HepG2 (cell line): ENCODE results near the gene CHST11. TPM values are rescaled to one million over a fixed set of nuclear protein-coding genes. Genes with fewer than 3 reads are reported as not detected.

Source experiments
- ATAC-seq: fragments of 200-7000 bp; cut with Tn5 transposase; 3 replicates; pipeline ENCODE4 v1.9.1; 2020; ENCODE audit warnings: mild to moderate bottlenecking, moderate library complexity
- BruUV-seq: library from RNA; stranded (reverse); fragments of 400-500 nt; replicated peaks from 2 replicates; lab custom pipeline; 2021; lab: Mats Ljungman, UMichigan
- CTCF ChIA-PET: fragments of 300-600 bp; formaldehyde crosslinking; extraction: SDS; loops from one replicate; lab custom pipeline; 2021; ENCODE audit warnings: low total read pairs, inconsistent platforms, low intra/inter-chr PET ratio; lab: Yijun Ruan, JAX
- POLR2A ChIA-PET: fragments of 350-600 bp; sonication (Branson Sonifier 250); formaldehyde crosslinking; loops from one replicate; lab custom pipeline; 2020; ENCODE audit warnings: antibody characterized with exemption, inconsistent platforms; lab: Yijun Ruan, JAX
- DNase-seq: peaks from one replicate; pipeline ENCODE4 v3.0.0-alpha.2; 2015; ENCODE audit warnings: low spot score
- FAIRE-seq: peaks from 3 replicates; lab custom pipeline; 2011; peaks lifted over from hg19 to GRCh38; lab: Jason Lieb, UNC
- H2AFZ ChIP-seq: one replicate; pipeline ENCODE4 v1.6.1; 2011; ENCODE audit warnings: low read length, inconsistent platforms
- H3K27ac ChIP-seq: fragments of 300-600 bp; 3 replicates; pipeline ENCODE4 v1.8.0; 2011; ENCODE audit warnings: mixed run types, mild to moderate bottlenecking, mixed read lengths, low read length, inconsistent platforms; ENCODE audit not compliant: insufficient read depth; ENCODE audit errors: extremely low read length
- H3K27me3 ChIP-seq, 2 experiments: fragments of 200-600 bp in 1 of 2; 2 replicates in 1 of 2; 3 replicates in 1 of 2; pipeline versions ENCODE4 v1.6.0 to v1.8.0; 2011; ENCODE audit warnings: low read length in 2 of 2, mild to moderate bottlenecking in 2 of 2, moderate library complexity in 2 of 2, inconsistent platforms in 1 of 2; ENCODE audit not compliant: insufficient read depth in 2 of 2, control insufficient read depth in 1 of 2
- H3K36me3 ChIP-seq, 2 experiments: fragments of 200-600 bp in 1 of 2; replicated peaks in 1 of 2; 2 replicates in 1 of 2; 3 replicates in 1 of 2; pipeline versions ENCODE4 v1.5.1 to v1.8.0; 2011; ENCODE audit warnings: low read length in 2 of 2, inconsistent platforms in 1 of 2; ENCODE audit not compliant: insufficient read depth in 2 of 2, control insufficient read depth in 1 of 2
- H3K4me1 ChIP-seq: 2 replicates; pipeline ENCODE4 v1.5.1; 2012; ENCODE audit warnings: low read length, inconsistent platforms; ENCODE audit not compliant: insufficient read depth
- H3K4me2 ChIP-seq: 2 replicates; pipeline ENCODE4 v1.6.0; 2011; ENCODE audit warnings: low read depth, low read length, inconsistent platforms
- H3K4me3 ChIP-seq, 3 experiments: fragments of 200-600 bp in 1 of 3; sonication (generic), shearing (Covaris generic) in 1 of 3; replicated peaks in 1 of 3; 2 replicates each; pipeline ENCODE4 v1.5.1; 2011 to 2016; ENCODE audit warnings: low read length in 3 of 3, inconsistent platforms in 2 of 3, low read depth in 2 of 3, mild to moderate bottlenecking in 2 of 3, control low read depth in 1 of 3, mixed read lengths in 1 of 3; ENCODE audit not compliant: insufficient read depth in 1 of 3
- H3K79me2 ChIP-seq: one replicate; pipeline ENCODE4 v1.6.1; 2011; ENCODE audit warnings: low read length, inconsistent platforms; ENCODE audit not compliant: insufficient read depth
- H3K9ac ChIP-seq: 2 replicates; pipeline ENCODE4 v1.6.0; 2011; ENCODE audit warnings: mild to moderate bottlenecking, low read depth, low read length, inconsistent platforms; ENCODE audit not compliant: insufficient read depth
- H3K9me3 ChIP-seq: 2 replicates; pipeline ENCODE4 v1.5.1; 2012; ENCODE audit warnings: mild to moderate bottlenecking, low read length
- H4K20me1 ChIP-seq: 2 replicates; pipeline ENCODE4 v1.6.0; 2011; ENCODE audit warnings: inconsistent platforms, mild to moderate bottlenecking, low read length, moderate library complexity; ENCODE audit not compliant: insufficient read depth
- CHD2 ChIP-seq: IDR thresholded peaks from 2 replicates; pipeline ENCODE4 v1.6.1; 2011; ENCODE audit warnings: low read depth, low read length, improper control_type of control experiment
- HIVEP1 ChIP-seq: sonication (generic); formaldehyde crosslinking; IDR thresholded peaks from 2 replicates; pipeline ENCODE4 v1.4.0; 2020; ENCODE audit warnings: mild to moderate bottlenecking, missing genetic modification reagents
- ISX ChIP-seq: sonication (generic); formaldehyde crosslinking; conservative IDR thresholded peaks from 2 replicates; pipeline ENCODE4 v1.5.0; 2020; ENCODE audit warnings: missing genetic modification reagents
- SP1 ChIP-seq, 2 experiments: fragments of 450-650 bp in 1 of 2; sonication (generic) in 1 of 2; formaldehyde crosslinking in 1 of 2; IDR thresholded peaks; 2 replicates each; pipeline versions ENCODE4 v1.4.0 to v1.6.1; 2016 to 2020; ENCODE audit warnings: missing genetic modification reagents in 1 of 2
- SRY ChIP-seq: sonication (generic); formaldehyde crosslinking; IDR thresholded peaks from 2 replicates; pipeline ENCODE4 v1.8.0; 2022; ENCODE audit warnings: mild to moderate bottlenecking, missing genetic modification reagents
- TARDBP ChIP-seq: sonication (generic); formaldehyde crosslinking; IDR thresholded peaks from 2 replicates; pipeline ENCODE4 v1.8.0; 2022; ENCODE audit warnings: mild to moderate bottlenecking, missing genetic modification reagents
- TGIF2 ChIP-seq: IDR thresholded peaks from 2 replicates; pipeline ENCODE4 v1.6.1; 2016; ENCODE audit warnings: control low read depth, missing compliant biosample characterization
- ZFP36 ChIP-seq: fragments of 150-350 bp; IDR thresholded peaks from 2 replicates; pipeline ENCODE4 v1.6.1; 2018; ENCODE audit warnings: borderline replicate concordance, low read length, low read depth; ENCODE audit not compliant: partially characterized antibody
- ZFP62 ChIP-seq: sonication (generic); formaldehyde crosslinking; IDR thresholded peaks from 2 replicates; pipeline ENCODE4 v1.4.0; 2020; ENCODE audit warnings: missing genetic modification reagents
- ZNF652 ChIP-seq: IDR thresholded peaks from 2 replicates; pipeline ENCODE4 v1.6.1; 2016; ENCODE audit warnings: low read depth, borderline replicate concordance
- WGBS: methylation state at CpG from one replicate; pipeline ENCODE4 v1.1.6; 2017; ENCODE audit warnings: low lambda C conversion rate; 5-methylcytosine and 5-hydroxymethylcytosine counted together
- in situ Hi-C: cut with HindIII; loops from 2 replicates; pipeline ENCODE4 v1.10.0; 2017; ENCODE audit warnings: low pct_unique_long_range_greater_than_20kb; ENCODE audit not compliant: extremely low pct_ligation_motif_present
- intact Hi-C: fragments of 100-400 bp; cut with micrococcal nuclease; formaldehyde crosslinking; loops from one replicate; pipeline ENCODE4 v1.10.0; 2022; ENCODE audit not compliant: unreplicated experiment
- polyA plus RNA-seq, 8 experiments: library from polyadenylated mRNA; depleted of rRNA in 3 of 8; stranded (reverse) in 7 of 8; unstranded in 1 of 8; fragments of >200 nt; fragmentation: Illumina TruSeq in 4 of 8; extraction: Trizol in 4 of 8; gene quantifications; 2 replicates each; pipeline versions ENCODE4 v1.2.1 to v1.2.3, GENCODE V29; 2011 to 2016; ENCODE audit warnings: low read depth in 4 of 8, missing spikeins in 1 of 8, mixed read lengths in 1 of 8; ENCODE audit not compliant: insufficient read depth in 1 of 8
- total RNA-seq, 5 experiments: library from RNA; depleted of rRNA; stranded (reverse); fragments of >200 nt; fragmentation: Illumina TruSeq; extraction: Trizol; gene quantifications; 2 replicates each; pipeline ENCODE4 v1.2.3, GENCODE V29; 2016; ENCODE audit warnings: low read depth in 1 of 5
- TF ChIP-seq, protein P1 (sequence below): sonication (generic); formaldehyde crosslinking; IDR thresholded peaks from 2 replicates; pipeline ENCODE4 v1.5.1; 2020; ENCODE audit warnings: missing genetic modification reagents, mild to moderate bottlenecking, borderline replicate concordance
- TF ChIP-seq, protein P2 (sequence below): IDR thresholded peaks from 2 replicates; pipeline ENCODE4 v1.6.1; 2016; ENCODE audit warnings: missing compliant biosample characterization, missing genetic modification reagents, borderline replicate concordance
- TF ChIP-seq, protein P3 (sequence below), 2 experiments: IDR thresholded peaks; 2 replicates each; pipeline ENCODE4 v1.6.1; 2011 to 2012; ENCODE audit warnings: low read length in 2 of 2, borderline replicate concordance in 1 of 2, low read depth in 1 of 2, mild to moderate bottlenecking in 1 of 2, moderate library complexity in 1 of 2

The CHST11 gene
- total and polyA plus RNA-seq, 2 of the 13 experiments (the other 11 are each of a cell fraction or from before 2014, with no cell fraction given), result 0.15 TPM; not detected in 1

DNA sequence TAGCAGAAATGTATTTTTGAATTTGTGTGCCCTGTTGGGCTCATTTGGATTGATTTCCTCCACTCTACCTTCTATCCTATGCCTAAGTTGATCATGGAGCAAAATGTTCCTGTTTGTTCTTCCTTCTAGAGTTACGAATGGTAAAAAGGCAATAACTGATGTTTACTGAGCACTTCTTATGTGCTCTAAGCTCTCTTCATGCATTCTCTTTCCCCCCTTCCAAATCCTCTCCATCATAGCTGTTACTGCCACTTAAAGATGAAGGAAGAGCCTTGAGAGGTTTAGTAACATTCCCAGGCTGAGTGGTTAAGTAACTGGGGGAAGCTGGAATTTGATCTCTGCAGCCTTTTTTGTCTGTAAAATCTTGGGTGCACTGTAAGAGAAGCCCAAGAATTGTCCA lies 60.1 kb downstream of the CHST11 start:
- no peak overlapping the region for H3K4me3 ChIP-seq
- ATAC-seq (no peak), FAIRE-seq (no peak), DNase-seq (no peak)
- H3K36me3 ChIP-seq, result no peaks in the 10 kb centered on the region
- no peaks in the 10 kb centered on the region for H3K79me2 ChIP-seq
- BruUV-seq, result no TSS peak
- no peaks in the 10 kb centered on the region; the same call in 1 of the 2 replicates for H4K20me1 ChIP-seq
- H3K27me3 ChIP-seq, result peaks cover 0 to 20% of the 10 kb centered on the region in 2 experiments; a peak in 2 of 5 replicates
- WGBS, result 5% methylated on average over 1 of the region's 1 CpG
- no peaks in the 10 kb centered on the region for H3K4me1 ChIP-seq
- no peak overlapping the region for H2AFZ ChIP-seq
- POLR2A ChIA-PET, result no interaction called here
- H3K4me2 ChIP-seq, result no peak overlapping the region
- CTCF ChIA-PET, result no interaction called here
- intact Hi-C loops (no loop called here), in situ Hi-C loops (no loop called here)
- no peaks in the 10 kb centered on the region for H3K9me3 ChIP-seq
- no peak overlapping the region for H3K27ac ChIP-seq
- TF ChIP-seq, protein P1, sequence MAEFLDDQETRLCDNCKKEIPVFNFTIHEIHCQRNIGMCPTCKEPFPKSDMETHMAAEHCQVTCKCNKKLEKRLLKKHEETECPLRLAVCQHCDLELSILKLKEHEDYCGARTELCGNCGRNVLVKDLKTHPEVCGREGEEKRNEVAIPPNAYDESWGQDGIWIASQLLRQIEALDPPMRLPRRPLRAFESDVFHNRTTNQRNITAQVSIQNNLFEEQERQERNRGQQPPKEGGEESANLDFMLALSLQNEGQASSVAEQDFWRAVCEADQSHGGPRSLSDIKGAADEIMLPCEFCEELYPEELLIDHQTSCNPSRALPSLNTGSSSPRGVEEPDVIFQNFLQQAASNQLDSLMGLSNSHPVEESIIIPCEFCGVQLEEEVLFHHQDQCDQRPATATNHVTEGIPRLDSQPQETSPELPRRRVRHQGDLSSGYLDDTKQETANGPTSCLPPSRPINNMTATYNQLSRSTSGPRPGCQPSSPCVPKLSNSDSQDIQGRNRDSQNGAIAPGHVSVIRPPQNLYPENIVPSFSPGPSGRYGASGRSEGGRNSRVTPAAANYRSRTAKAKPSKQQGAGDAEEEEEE (CRISPR knock-in tag), result no peak
- TF ChIP-seq CHD2 (no peak), ZFP62 (CRISPR knock-in tag) (no peak)
- no peak overlapping the region for H3K9ac ChIP-seq

DNA sequence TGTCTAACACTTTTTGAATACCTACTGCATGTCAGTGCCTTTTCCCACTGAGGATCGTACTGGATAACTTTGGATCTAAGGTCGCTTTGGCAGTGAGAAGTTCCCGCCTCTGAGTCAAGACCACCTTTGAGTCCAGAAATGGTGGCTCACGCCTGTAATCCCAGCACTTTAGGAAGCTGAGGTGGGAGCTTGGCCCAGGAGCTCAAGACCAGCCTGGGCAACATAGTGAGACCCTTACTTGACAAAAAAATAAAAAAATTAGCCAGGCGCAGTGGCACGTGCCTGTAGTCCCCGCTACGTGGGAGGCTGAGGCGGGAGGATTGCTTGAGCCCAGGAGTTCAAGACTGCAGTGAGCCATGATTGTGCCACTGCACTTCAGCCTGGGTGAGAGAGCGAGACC lies 61.1 kb downstream of the CHST11 start:
- ATAC-seq (no peak), FAIRE-seq (no peak), DNase-seq (no peak)
- CTCF ChIA-PET, result no interaction called here
- Histone ChIP-seq H3K4me2 (no peak overlapping the region), H3K4me3 (no peak overlapping the region), H3K9ac (no peak overlapping the region), H3K4me1 (no peaks in the 10 kb centered on the region), H3K27me3 (peaks cover 0 to 20% of the 10 kb centered on the region in 2 experiments; a peak in 2 of 5 replicates), H4K20me1 (no peaks in the 10 kb centered on the region; the same call in 1 of the 2 replicates), H3K27ac (no peak overlapping the region), H3K36me3 (no peaks in the 10 kb centered on the region), H2AFZ (no peak overlapping the region), H3K9me3 (no peaks in the 10 kb centered on the region), H3K79me2 (no peaks in the 10 kb centered on the region)
- in situ Hi-C loops (no loop called here), intact Hi-C loops (no loop called here)
- WGBS, result 39% methylated on average over 10 of the region's 10 CpGs
- POLR2A ChIA-PET, result no interaction called here
- no TSS peak for BruUV-seq
- TF ChIP-seq, protein P2, sequence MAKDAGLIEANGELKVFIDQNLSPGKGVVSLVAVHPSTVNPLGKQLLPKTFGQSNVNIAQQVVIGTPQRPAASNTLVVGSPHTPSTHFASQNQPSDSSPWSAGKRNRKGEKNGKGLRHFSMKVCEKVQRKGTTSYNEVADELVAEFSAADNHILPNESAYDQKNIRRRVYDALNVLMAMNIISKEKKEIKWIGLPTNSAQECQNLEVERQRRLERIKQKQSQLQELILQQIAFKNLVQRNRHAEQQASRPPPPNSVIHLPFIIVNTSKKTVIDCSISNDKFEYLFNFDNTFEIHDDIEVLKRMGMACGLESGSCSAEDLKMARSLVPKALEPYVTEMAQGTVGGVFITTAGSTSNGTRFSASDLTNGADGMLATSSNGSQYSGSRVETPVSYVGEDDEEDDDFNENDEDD (CRISPR knock-in tag), result no peak
- TF ChIP-seq ISX, result no peak
- TF ChIP-seq TARDBP, result no peak
- TF ChIP-seq, protein P3, sequence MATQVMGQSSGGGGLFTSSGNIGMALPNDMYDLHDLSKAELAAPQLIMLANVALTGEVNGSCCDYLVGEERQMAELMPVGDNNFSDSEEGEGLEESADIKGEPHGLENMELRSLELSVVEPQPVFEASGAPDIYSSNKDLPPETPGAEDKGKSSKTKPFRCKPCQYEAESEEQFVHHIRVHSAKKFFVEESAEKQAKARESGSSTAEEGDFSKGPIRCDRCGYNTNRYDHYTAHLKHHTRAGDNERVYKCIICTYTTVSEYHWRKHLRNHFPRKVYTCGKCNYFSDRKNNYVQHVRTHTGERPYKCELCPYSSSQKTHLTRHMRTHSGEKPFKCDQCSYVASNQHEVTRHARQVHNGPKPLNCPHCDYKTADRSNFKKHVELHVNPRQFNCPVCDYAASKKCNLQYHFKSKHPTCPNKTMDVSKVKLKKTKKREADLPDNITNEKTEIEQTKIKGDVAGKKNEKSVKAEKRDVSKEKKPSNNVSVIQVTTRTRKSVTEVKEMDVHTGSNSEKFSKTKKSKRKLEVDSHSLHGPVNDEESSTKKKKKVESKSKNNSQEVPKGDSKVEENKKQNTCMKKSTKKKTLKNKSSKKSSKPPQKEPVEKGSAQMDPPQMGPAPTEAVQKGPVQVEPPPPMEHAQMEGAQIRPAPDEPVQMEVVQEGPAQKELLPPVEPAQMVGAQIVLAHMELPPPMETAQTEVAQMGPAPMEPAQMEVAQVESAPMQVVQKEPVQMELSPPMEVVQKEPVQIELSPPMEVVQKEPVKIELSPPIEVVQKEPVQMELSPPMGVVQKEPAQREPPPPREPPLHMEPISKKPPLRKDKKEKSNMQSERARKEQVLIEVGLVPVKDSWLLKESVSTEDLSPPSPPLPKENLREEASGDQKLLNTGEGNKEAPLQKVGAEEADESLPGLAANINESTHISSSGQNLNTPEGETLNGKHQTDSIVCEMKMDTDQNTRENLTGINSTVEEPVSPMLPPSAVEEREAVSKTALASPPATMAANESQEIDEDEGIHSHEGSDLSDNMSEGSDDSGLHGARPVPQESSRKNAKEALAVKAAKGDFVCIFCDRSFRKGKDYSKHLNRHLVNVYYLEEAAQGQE (IDR thresholded peaks at IDR 0.05; ENCODE audit: borderline replicate concordance in 1 of 2, low read depth in 1 of 2, low read length in 2 of 2), result no peak
- no peak for TF ChIP-seq SRY (CRISPR knock-in tag)
- TF ChIP-seq ZNF652 (CRISPR knock-in tag), result no peak
- TF ChIP-seq HIVEP1 (CRISPR knock-in tag), result no peak
- TF ChIP-seq SP1 (IDR thresholded peaks at IDR 0.05), result no peak
- no peak for TF ChIP-seq SP1 (CRISPR knock-in tag; IDR thresholded peaks at IDR 0.05)
- no peak for TF ChIP-seq TGIF2 (CRISPR knock-in tag)
- no peak for TF ChIP-seq ZFP36
